HUES64 (cell line): ENCODE data around the gene HAPLN3. TPM values are rescaled to one million over a fixed set of nuclear protein-coding genes. Genes with fewer than 3 reads are reported as not detected.
A peak's percentile ranks its signal among the peaks of the same experiment; 100 is the strongest.
"Not testable (repeated sequence)": the region's sequence is repeated elsewhere in the genome, so short reads cannot be mapped to it uniquely, and the experiment has no call there.

Source experiments
- H3K27ac ChIP-seq: 2 replicates; pipeline ENCODE4 v1.7.0; 2013; ENCODE audit warnings: low read depth, low read length, inconsistent platforms
- H3K27me3 ChIP-seq: 2 replicates; pipeline ENCODE4 v1.6.1; 2013; ENCODE audit warnings: mild to moderate bottlenecking, low read length; ENCODE audit not compliant: insufficient read depth
- H3K36me3 ChIP-seq: 2 replicates; pipeline ENCODE4 v1.6.1; 2013; ENCODE audit warnings: mild to moderate bottlenecking, low read length; ENCODE audit not compliant: insufficient read depth
- H3K4me1 ChIP-seq: 2 replicates; pipeline ENCODE4 v1.6.1; 2013; ENCODE audit warnings: mild to moderate bottlenecking, low read length, moderate library complexity; ENCODE audit not compliant: insufficient read depth
- H3K4me3 ChIP-seq: 2 replicates; pipeline ENCODE4 v1.5.1; 2013; ENCODE audit warnings: mild to moderate bottlenecking, low read length, moderate library complexity
- H3K9ac ChIP-seq: 2 replicates; pipeline ENCODE4 v1.6.1; 2013; ENCODE audit warnings: mild to moderate bottlenecking, low read depth, low read length
- H3K9me3 ChIP-seq: 2 replicates; pipeline ENCODE4 v1.6.1; 2013; ENCODE audit warnings: low read depth, low read length; ENCODE audit not compliant: insufficient read depth
- WGBS: fragments of 150-250, 120-280 bp; methylation state at CpG from one replicate; pipeline ENCODE4 v1.1.7; 2013; ENCODE audit warnings: missing lambda C conversion rate; 5-methylcytosine and 5-hydroxymethylcytosine counted together
- polyA plus RNA-seq, 2 experiments: library from polyadenylated mRNA; stranded (reverse); fragments of 50-300 nt; gene quantifications; one replicate each; pipeline ENCODE4 v1.2.3, GENCODE V29; 2013

The HAPLN3 gene, protein sequence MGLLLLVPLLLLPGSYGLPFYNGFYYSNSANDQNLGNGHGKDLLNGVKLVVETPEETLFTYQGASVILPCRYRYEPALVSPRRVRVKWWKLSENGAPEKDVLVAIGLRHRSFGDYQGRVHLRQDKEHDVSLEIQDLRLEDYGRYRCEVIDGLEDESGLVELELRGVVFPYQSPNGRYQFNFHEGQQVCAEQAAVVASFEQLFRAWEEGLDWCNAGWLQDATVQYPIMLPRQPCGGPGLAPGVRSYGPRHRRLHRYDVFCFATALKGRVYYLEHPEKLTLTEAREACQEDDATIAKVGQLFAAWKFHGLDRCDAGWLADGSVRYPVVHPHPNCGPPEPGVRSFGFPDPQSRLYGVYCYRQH
- polyA plus RNA-seq (2013, experiment 1 of 2): 11.7 TPM
- polyA plus RNA-seq (2013, experiment 2 of 2): 11.7 TPM

DNA sequence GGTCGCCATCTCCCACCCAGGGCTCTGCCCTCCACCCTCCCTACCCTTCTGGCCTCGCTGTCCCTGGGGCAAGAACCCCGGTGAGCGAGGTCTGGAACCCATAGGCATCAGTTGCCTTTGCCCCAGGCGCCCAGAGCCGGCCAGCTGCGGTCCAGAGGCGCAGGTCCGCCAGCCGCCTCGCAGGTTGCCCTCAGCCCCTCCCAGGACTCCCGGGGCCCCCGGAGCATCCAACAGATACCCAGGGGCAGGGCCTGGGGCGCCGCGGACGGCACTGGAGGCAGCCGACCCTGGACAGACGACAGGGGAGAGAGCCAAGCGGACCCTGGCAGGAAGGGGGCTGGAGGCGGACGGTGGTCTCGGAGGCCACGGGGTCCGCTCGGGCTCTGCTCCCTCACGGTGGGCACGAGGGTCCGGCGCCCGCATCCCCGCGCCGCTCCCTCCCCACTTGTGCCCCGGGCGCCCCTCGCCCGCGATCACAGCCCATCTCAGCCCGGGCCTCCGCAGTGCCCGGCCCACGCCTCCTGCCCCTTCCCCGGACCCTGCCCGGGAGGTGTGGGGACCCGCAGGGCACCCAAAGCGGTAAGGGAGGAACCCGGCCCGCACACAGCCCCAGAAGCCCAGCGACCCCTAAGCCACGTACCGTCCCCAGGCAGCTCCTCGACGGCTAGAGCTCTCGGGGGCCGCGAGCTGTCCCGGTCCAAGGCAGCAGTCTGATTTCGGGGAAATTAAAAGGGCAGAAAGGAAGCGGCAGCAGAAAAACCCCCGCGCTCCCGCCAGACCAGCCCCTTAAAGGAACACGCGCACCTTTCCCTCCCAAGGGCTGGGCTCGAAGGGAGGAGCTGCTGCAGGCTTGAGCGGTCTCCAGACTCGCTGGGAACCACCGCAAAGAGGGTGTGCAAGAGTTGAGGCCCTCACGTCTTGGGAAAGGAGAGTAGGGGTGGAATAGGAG, at the start of gene HAPLN3:
Gene HAPLN3, minus strand, starts transcription at position 726 of the 949 bp plus-strand sequence. CDS start 8,246 bp downstream, outside the sequence.
- Histone ChIP-seq H3K4me1 (peaks cover 17% of the 10 kb centered on the region), H3K27ac (no peak within 1 kb of the TSS), H3K4me3 (peak within 1 kb of the TSS; percentile 61), H3K9ac (peak within 1 kb of the TSS; percentile 62), H3K36me3 (peaks cover 13% of the 10 kb centered on the region), H3K27me3 (peaks cover 16% of the 10 kb centered on the region), H3K9me3 (no peaks in the 10 kb centered on the region)
- WGBS: under 1% methylated on average over 70 of the region's 70 CpGs

DNA sequence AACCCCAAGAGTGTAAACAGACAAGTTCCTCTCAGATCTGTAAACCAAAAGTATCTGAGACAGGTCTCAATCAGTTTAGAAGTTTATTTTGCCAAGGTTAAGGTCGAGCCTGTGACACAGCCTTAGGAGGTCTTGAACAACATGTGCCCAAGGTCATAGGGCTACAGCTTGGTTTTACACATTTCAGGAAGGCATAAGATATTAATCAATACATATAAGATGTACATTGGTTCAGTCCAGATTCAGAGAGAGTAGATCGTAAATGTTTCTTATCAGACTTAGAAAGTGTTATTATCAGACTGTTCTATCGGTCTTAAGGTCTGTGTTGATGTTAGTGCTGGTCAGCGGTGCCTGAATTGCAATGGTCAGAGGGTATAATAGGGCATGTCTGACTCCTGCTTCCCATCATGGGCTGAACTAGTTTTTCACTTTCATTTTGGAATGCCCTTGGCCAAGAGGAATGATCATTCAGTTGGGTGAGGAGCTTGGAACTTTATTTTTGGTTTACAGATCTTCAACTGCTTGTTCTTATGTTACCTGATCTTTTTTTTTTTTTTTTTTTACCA, 44.8 kb upstream of the HAPLN3 start:
- H3K27ac ChIP-seq: no peak overlapping the region

DNA sequence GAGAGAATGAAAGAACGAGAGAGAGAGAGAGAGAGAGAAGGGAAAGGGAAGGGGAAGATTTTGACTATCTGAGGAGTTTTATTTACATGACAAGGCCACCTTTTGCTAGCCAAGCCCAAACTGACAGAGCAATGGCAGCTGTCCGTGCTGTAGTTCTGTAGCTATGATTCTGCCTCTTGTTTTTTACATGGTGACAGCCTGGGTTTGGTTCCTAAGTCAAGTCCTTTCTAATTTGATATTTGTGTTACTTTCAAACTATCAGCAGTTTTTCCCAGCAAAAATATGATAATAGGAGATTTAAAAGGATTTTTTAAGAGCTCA, 44.1 kb upstream of the HAPLN3 start:
- no peaks in the 10 kb centered on the region for H3K27me3 ChIP-seq
- H3K4me1 ChIP-seq: peaks cover 13% of the 10 kb centered on the region
- no peak overlapping the region for H3K27ac ChIP-seq
- 27% methylated on average over 2 of the region's 2 CpGs for WGBS
- no peaks in the 10 kb centered on the region for H3K36me3 ChIP-seq
- H3K4me3 ChIP-seq: no peak overlapping the region
- H3K9me3 ChIP-seq: peaks cover 14% of the 10 kb centered on the region; the same call in 1 of the 2 replicates
- H3K9ac ChIP-seq: no peak overlapping the region

More for the DNA sequence above, 44.8 kb upstream of the HAPLN3 start:
- Histone ChIP-seq H3K9me3 (peaks cover 8% of the 10 kb centered on the region; the same call in 1 of the 2 replicates), H3K9ac (no peak overlapping the region), H3K4me3 (no peak overlapping the region), H3K4me1 (peaks cover 13% of the 10 kb centered on the region), H3K27me3 (no peaks in the 10 kb centered on the region), H3K36me3 (no peaks in the 10 kb centered on the region)
- WGBS: 94% methylated on average over 4 of the region's 4 CpGs

DNA sequence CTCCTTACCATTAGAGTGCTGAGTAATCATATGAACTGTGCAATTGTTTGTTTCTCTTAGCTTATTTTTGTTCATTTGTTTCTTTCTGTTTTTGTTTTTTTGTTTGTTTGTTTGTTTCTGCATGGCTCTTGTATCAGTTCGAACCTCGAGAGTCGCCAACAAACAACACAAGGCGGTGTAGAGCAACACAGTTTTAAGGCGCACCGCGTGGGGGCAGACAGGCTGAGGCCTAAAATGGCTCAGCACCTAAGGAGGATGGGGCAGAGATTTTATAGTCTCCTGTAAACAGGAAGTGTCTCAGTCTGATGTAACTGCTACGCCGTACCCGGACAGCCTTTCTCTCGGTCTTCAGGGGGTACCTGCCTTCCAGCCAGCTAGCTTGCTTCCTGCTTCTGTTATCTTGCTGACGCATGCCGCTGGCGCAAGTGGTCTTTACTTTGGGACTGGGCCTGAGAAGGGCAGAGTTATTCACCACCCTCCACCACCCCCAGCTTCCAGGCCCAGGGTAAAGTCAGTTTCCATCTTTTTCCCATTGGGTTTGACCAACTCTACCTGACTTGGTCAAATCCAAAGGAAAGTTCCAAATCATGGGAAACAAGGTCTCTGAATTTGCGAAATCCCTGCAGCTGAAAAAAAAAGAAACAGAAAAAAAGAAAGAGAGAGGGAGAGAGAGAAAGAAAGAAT, 43.6 kb upstream of the HAPLN3 start:
- H3K9ac ChIP-seq: no peak overlapping the region
- H3K4me3 ChIP-seq: no peak overlapping the region
- H3K27ac ChIP-seq: peak overlapping the region; percentile 57; the same call in 1 of the 2 replicates
- peaks cover 13% of the 10 kb centered on the region for H3K4me1 ChIP-seq
- peaks cover 18% of the 10 kb centered on the region; the same call in 1 of the 2 replicates for H3K9me3 ChIP-seq
- no peaks in the 10 kb centered on the region for H3K27me3 ChIP-seq
- H3K36me3 ChIP-seq: no peaks in the 10 kb centered on the region
- WGBS: 84% methylated on average over 15 of the region's 15 CpGs

DNA sequence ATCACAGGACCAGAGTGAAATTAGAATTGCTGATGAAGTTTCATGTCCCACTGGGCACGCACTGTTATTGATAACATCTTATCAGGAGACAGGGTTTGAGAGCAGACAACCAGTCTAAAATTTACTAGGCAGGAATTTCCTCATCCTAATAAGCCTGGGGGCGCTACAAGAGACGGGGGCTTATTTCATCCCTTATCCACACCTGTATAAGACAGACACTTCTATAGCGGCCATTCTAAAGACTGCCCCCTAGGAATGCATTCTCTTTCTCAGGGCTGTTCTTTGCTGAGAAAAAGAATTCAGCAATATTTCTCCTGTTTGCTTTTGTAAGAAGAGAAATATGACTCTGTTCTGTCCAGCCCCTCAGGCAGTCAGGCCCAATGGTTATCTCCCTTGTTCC, 39.1 kb upstream of the HAPLN3 start:
- not testable (repeated sequence) for H3K4me1 ChIP-seq, H3K4me3 ChIP-seq, H3K9ac ChIP-seq, H3K27me3 ChIP-seq, H3K27ac ChIP-seq, H3K36me3 ChIP-seq
- H3K9me3 ChIP-seq: peaks cover 17% of the 10 kb centered on the region; the same call in 1 of the 2 replicates
- WGBS: 91% methylated on average over 4 of the region's 4 CpGs

DNA sequence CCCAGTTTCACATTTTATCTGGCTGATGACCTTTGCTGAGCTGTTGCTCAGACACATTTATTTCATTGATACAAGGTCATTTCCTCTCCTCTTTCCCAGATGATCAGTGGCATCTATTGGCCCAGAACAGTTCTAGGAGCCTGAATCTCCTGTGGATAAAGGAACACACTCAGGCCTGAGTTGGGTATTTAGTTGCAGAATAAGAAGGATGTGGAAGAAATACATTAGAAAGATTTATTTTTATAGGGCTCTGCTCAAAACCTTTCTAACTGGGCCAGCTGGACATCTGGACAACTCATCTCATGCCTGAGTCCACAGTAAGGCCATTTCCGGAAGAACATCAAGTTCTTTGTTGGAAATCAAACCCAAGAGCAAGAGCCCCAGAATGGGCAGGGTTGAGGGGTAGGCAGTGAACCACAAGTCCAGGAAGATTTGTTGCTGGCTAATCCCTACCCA, 37.6 kb upstream of the HAPLN3 start:
- Histone ChIP-seq H3K9me3 (peaks cover 24% of the 10 kb centered on the region), H3K9ac (no peak overlapping the region), H3K27ac (no peak overlapping the region), H3K4me3 (no peak overlapping the region), H3K4me1 (no peaks in the 10 kb centered on the region; the same call in 1 of the 2 replicates), H3K36me3 (no peaks in the 10 kb centered on the region), H3K27me3 (no peaks in the 10 kb centered on the region)
- 91% methylated on average over 1 of the region's 1 CpG for WGBS

DNA sequence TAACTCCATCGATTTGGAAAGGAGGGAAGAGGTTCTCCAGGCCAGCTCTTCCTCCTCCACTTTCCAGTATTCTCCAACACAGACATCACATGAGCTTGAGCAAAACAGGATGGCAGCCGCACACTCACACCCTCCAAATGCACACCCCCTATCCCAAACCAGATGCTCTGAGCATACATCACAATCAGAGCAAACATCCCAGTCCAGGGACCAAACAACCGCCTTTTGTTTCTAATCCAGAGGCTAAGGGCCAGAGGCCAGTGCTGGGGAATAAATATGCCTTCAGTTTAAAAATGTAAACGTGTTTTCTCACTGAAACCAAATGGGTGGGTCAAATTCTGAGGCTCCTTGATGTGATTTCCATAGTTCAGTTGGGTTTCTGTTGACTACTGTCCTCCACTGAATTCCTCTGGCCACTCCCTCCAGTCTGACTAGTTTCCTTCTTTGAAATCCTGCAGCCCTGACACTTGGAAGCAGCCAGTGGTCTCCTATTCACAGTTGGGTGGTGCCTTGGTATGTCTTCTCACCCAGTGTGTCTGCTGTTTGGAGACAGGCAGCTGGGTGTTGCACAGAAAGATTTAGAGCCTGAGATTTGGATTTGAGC, 37.0 kb upstream of the HAPLN3 start:
- Histone ChIP-seq H3K9ac (no peak overlapping the region), H3K36me3 (no peaks in the 10 kb centered on the region), H3K4me1 (no peaks in the 10 kb centered on the region; the same call in 1 of the 2 replicates), H3K4me3 (no peak overlapping the region), H3K27me3 (no peaks in the 10 kb centered on the region), H3K9me3 (peaks cover 26% of the 10 kb centered on the region), H3K27ac (no peak overlapping the region)
- WGBS: 82% methylated on average over 4 of the region's 4 CpGs

DNA sequence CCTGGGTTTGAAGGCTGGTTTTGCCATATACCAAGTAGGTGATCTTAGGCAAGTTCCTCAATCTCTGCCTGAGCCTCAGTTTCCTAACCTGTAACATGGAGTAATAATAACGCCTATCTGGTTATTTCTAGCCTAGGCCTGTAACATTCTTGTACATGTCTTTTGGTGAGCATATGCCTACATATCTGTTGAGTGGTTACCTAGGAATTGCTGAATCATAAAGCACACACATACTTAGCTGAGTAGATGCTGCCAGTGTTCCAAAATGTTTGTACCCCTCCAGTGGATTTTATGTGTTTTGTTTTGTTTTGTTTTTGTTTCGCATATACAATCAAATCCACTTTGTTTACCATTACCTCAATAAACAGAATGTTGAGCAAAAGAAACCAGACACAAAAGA, 35.2 kb upstream of the HAPLN3 start:
- Histone ChIP-seq H3K4me3 (no peak overlapping the region), H3K9ac (no peak overlapping the region), H3K27me3 (no peaks in the 10 kb centered on the region), H3K4me1 (no peaks in the 10 kb centered on the region), H3K27ac (no peak overlapping the region), H3K36me3 (no peaks in the 10 kb centered on the region), H3K9me3 (peaks cover 31% of the 10 kb centered on the region)
- 100% methylated on average over 1 of the region's 2 CpGs for WGBS

DNA sequence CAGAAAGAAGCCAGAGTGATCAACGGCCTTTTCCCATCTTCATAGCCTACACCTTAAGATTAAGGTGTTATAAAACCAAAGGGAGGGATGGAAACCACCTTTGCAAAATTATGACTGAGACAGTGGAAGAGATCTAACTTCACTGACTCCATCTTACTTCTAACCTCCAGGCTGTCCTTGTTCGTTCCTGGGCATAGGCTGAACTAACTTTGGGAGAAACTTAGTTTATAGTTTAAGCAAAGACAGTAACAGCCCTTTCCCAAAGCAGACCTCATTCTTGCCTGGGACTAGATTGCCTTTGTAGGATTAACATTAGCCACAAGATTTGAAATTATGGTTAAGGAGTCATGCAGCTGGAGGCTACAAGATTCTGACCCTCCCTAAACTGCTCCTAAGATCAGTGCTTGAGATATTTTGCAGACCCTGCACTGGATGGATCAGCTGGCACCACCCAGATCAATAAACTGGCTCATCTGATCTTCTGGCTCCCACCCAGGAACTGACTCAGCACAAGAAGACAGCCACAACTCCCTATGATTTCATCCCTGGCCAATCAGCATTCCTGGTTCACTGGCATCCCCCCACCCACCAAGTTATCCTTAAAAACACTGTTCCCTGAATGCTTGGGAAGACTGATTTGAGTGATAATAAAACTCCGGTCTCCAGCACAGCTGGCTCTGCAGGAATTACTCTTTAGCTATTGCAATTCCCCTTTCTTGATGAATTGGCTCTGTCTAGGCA, 34.2 kb upstream of the HAPLN3 start:
- not testable (repeated sequence) for H3K27me3 ChIP-seq, H3K4me1 ChIP-seq, H3K27ac ChIP-seq, H3K4me3 ChIP-seq, H3K36me3 ChIP-seq, H3K9ac ChIP-seq
- WGBS: 82% methylated on average over 3 of the region's 3 CpGs
- H3K9me3 ChIP-seq: peaks cover 27% of the 10 kb centered on the region

DNA sequence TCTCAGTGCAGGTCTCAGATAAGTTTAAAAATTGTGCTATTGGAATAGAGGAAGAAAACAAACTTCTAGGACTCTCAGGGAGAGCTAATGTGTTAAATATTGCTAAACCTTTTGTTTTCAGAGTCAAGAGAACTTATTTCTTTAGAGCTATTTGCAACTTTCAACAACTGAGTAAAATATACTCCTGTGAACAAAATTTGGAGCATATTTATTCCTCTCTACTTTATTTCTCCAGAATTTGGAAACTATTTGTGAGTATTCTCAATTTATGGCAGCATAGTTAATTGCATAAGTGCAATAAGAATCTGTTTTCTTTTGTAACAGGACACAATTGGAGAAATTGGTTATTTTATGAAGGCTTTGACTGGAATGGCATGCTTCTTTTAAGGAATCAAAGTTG, 32.8 kb upstream of the HAPLN3 start:
- H3K27ac ChIP-seq, H3K27me3 ChIP-seq, H3K9ac ChIP-seq, H3K4me1 ChIP-seq, H3K4me3 ChIP-seq, H3K36me3 ChIP-seq: not testable (repeated sequence)
- peaks cover 18% of the 10 kb centered on the region for H3K9me3 ChIP-seq
